Mucosa of descending colon (tissue), 3 donors: ENCODE measurements around the gene ITGA1. TPM values are rescaled to one million over a fixed set of nuclear protein-coding genes. Genes with fewer than 3 reads are reported as not detected.

Source experiments
- ATAC-seq: fragments of 200-7000 bp; cut with Tn5 transposase; one replicate; pipeline ENCODE4 v1.9.1; 2020; ENCODE audit warnings: mild to moderate bottlenecking, moderate library complexity
- DNase-seq, 3 donors: peaks; one replicate each; pipeline ENCODE4 v3.0.0-alpha.2; 2020
- H3K36me3 ChIP-seq: fragments of 200-600 bp; one replicate; pipeline ENCODE4 v1.8.0; 2021; ENCODE audit warnings: low read depth, mild to moderate bottlenecking
- H3K4me1 ChIP-seq: fragments of 200-600 bp; one replicate; pipeline ENCODE4 v1.8.0; 2021; ENCODE audit warnings: low read depth, mild to moderate bottlenecking
- H3K4me3 ChIP-seq: fragments of 200-600 bp; one replicate; pipeline ENCODE4 v1.8.0; 2021; ENCODE audit warnings: mild to moderate bottlenecking
- H3K9me3 ChIP-seq: fragments of 200-600 bp; one replicate; pipeline ENCODE4 v1.8.0; 2021; ENCODE audit warnings: mild to moderate bottlenecking
- CTCF ChIP-seq: fragments of 200-600 bp; IDR thresholded peaks from one replicate; pipeline ENCODE4 v1.8.0; 2022; ENCODE audit warnings: antibody characterized with exemption, mild to moderate bottlenecking
- intact Hi-C, 2 donors: fragments of 100-400 bp; cut with DNase I in 1 of 2; cut with micrococcal nuclease in 1 of 2; formaldehyde crosslinking; loops; one replicate each; pipeline versions ENCODE4 v1.11.0 to v1.11.1; 2022; cut with DNase I, micrococcal nuclease
- total RNA-seq, 3 donors: library from RNA; stranded (reverse); fragmentation: NEBNext Ultra II Directional in 2 of 3; extraction: Animal tissue kit (Norgen Biotek cat#: 25700) in 2 of 3; gene quantifications; one replicate each; pipeline versions ENCODE4 v1.2.1 to v1.2.4, GENCODE V29; 2021 to 2023
- donor health status: DM: no; HTN: no; CAD: no; lungs with moderate emphysema.
- donor health status: DM: no; HTN: no; CAD: no.
- donor health status: DM: no; HTN: yes; CAD: no.

The ITGA1 gene
- total RNA-seq, 3 donors from 2014 or later: 18.7 to 207 (median 42.0) TPM

- ATAC-seq: no peak
- intact Hi-C loops: no loop called here
- Histone ChIP-seq H3K4me1 (peaks cover 38% of the 10 kb centered on the region), H3K36me3 (no peaks in the 10 kb centered on the region), H3K9me3 (no peaks in the 10 kb centered on the region), H3K4me3 (no peak overlapping the region)
- peak in 1 of 3 donors; percentile 21 for DNase-seq
- no peak for TF ChIP-seq CTCF
Measured at GRCh38 chr5:52801329-52801728, 13.6 kb downstream of the ITGA1 start.

GRCh38 chr5:52802272-52802973, 14.7 kb downstream of the ITGA1 start:
- peaks cover 38% of the 10 kb centered on the region for H3K4me1 ChIP-seq
- no peaks in the 10 kb centered on the region for H3K36me3 ChIP-seq
- TF ChIP-seq CTCF: no peak
- intact Hi-C loops: no loop called here
- H3K4me3 ChIP-seq: no peak overlapping the region
- no peak for DNase-seq
- no peak for ATAC-seq
- H3K9me3 ChIP-seq: no peaks in the 10 kb centered on the region

DNA sequence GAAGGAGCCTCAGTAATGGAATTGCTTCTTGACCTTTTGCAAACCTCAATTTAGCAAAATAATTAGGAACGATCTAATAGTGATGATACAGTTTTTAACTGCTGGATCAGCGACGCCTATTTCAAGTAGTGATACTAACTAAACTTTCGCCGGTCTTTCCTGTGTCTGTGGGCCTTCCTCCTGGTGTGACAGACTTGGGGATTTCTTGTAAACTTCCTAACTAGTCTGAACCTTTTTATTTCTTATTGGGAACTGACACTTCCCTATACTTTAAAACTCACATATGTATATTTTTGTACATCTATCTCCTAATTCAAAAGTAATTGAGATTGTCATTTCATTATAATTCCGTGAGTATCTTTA, 15.2 kb downstream of the ITGA1 start:
- Histone ChIP-seq H3K9me3 (no peaks in the 10 kb centered on the region), H3K4me1 (peaks cover 38% of the 10 kb centered on the region), H3K36me3 (no peaks in the 10 kb centered on the region), H3K4me3 (no peak overlapping the region)
- no peak for DNase-seq
- intact Hi-C loops: no loop called here
- ATAC-seq: no peak
- no peak for TF ChIP-seq CTCF

DNA sequence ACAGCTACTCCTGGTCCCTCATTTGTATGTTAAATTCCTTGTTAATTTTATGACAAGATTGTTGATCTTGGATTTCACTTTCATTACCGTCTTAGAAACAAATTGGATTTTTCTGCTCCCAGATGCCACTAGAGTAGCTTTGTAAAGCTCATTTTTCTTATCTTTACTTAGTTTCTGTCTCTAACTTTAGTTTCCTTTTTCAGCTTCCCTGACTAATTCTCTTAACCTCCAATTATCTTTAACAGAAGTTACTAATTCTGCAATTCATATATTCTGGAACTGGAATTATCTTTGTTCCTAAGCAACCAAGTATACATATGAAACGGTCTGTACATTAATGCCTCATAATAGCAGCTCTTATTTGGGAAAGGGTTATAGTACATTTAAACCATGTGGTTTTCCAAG, 16.7 kb downstream of the ITGA1 start:
- intact Hi-C loops: no loop called here
- no peaks in the 10 kb centered on the region for H3K9me3 ChIP-seq
- ATAC-seq (no peak), DNase-seq (no peak)
- no peaks in the 10 kb centered on the region for H3K36me3 ChIP-seq
- no peak overlapping the region for H3K4me3 ChIP-seq
- TF ChIP-seq CTCF: no peak
- H3K4me1 ChIP-seq: peaks cover 29% of the 10 kb centered on the region

DNA sequence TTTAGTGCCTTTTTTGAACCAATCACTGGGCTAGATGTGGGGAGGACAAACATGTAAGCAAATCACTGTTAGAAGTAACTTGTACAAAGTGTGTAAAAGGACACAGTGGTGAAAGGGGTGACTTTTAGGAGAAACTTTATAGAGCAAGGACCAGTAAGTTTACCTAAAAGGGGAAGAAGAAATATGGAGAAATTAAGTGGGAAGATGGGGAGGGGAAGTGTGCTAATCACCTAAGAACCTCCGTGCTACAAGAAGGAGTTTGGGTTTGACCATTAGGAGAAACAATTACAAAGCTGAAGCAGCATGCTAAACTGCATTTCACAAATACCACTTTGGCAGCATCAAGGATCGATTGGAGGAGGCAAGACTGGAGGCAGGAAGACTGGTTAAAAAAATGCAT, 17.3 kb downstream of the ITGA1 start:
- no peak overlapping the region for H3K4me3 ChIP-seq
- peaks cover 29% of the 10 kb centered on the region for H3K4me1 ChIP-seq
- ATAC-seq: no peak
- DNase-seq: no peak
- intact Hi-C loops: no loop called here
- H3K9me3 ChIP-seq: no peaks in the 10 kb centered on the region
- no peak for TF ChIP-seq CTCF
- H3K36me3 ChIP-seq: no peaks in the 10 kb centered on the region

DNA sequence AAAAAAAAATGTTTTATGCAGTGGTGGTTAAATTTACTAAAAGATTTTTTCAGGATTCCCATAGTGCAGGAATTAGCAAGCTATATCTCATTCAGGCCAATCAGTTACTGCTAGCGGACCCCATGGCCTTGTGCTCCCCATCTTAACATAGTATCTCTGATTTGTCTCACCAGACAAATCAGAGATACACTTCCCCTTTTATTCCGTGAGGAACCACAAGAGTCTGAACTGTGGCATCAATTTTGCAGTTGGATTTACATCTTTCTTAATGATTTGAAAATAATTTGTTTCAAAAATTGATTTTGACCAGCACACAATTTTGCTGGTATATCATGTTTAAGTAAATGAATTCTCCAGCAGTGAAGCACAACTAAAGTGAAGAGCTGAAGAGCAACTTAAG, 17.9 kb downstream of the ITGA1 start:
- ATAC-seq (no peak), DNase-seq (no peak)
- H3K9me3 ChIP-seq: no peaks in the 10 kb centered on the region
- H3K4me3 ChIP-seq: no peak overlapping the region
- no peaks in the 10 kb centered on the region for H3K36me3 ChIP-seq
- intact Hi-C loops: no loop called here
- no peak for TF ChIP-seq CTCF
- H3K4me1 ChIP-seq: peaks cover 28% of the 10 kb centered on the region
